GM18507 (cell line): ENCODE measurements around the gene PKLR.

Experiments
- DNase-seq: peaks from one replicate; pipeline ENCODE4 v3.0.0; 2011; ENCODE audit warnings: low read depth; ENCODE audit not compliant: insufficient read length; ENCODE audit errors: extremely low spot score
- FAIRE-seq: peaks from 2 replicates; lab custom pipeline; 2011; peaks lifted over from hg19 to GRCh38; lab: Jason Lieb, UNC

The PKLR gene

DNA sequence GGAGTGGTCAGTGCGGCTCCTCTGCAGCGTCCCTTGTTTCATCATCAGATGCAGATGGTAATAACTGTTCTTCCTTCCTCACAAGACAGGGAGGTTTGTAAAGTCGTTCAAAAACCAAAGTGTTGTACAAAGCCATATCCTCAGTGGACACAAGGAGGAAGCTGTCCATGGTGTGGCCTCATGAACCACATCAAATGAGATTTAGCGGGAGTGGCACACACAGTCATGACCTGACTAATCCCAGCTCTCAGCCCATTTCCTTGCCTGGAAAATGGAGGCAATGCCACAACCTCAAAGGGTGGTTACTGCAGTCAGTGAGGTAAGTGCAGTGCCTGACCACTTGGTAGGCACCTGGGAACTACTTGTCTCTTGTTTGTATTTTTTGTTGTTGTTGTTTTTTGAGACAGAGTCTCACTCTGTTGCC, 59.4 kb downstream of the PKLR start:
- FAIRE-seq (no peak), DNase-seq (no peak)

DNA sequence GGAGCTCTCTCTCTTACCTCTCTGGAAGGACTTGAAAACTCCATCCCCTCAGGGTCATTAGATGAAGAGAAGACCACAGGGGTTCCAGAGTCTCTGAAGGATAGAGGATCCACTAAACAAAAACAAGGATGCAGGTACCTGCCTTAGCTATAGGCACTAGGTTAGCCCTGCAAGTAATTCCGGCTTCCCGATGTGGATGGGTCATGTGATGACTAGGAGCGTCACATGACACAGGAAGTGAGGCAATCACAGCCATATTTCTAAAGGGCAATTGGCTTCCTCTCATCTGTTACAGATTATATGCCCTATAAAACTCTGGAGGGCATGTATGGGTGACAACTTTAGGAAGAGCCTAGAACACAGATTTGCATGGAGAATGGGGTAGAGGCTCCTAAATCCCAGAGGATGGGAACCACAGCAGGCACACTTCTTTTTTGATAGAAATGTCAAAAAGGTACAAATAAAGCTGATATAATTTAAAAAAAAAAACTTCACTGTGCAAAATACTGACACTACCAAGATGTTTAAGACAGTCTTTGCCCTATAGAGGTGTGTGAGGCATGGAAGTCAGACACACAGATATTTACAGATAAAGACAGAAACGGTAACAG, 60.1 kb downstream of the PKLR start:
- FAIRE-seq (peak; percentile 47), DNase-seq (no peak)
